Raji (cell line): ENCODE data around the gene PAGE3.

Experiments
- POLR2A ChIP-seq: IDR thresholded peaks from 2 replicates; pipeline ENCODE4 v1.6.1; 2011; ENCODE audit warnings: low read depth, low read length, control low read depth; ENCODE audit not compliant: insufficient read depth

The PAGE3 gene

DNA sequence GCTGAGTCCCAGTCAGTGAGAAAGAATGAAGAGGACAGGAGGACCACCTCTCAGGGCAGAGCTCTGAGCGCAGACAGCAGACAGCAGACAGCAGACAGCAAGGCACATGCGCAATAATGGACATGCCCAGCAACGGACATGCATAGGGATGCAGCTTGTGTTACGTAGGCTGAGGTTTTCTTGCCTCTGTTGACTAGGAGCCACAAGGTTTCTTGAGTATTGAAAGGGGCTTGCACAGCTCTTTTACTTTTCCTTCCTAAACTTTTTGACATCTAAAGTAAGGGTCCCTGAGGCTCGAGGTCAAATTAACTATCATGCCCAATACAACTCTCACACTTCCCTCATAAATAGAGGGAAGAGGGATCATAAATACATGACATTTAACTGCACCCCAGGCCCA, at the start of gene PAGE3:
Gene PAGE3, minus strand, starts transcription at position 101 of the 400 bp plus-strand sequence. CDS start 1,013 bp downstream, outside the sequence.
- TF ChIP-seq POLR2A: no peak

DNA sequence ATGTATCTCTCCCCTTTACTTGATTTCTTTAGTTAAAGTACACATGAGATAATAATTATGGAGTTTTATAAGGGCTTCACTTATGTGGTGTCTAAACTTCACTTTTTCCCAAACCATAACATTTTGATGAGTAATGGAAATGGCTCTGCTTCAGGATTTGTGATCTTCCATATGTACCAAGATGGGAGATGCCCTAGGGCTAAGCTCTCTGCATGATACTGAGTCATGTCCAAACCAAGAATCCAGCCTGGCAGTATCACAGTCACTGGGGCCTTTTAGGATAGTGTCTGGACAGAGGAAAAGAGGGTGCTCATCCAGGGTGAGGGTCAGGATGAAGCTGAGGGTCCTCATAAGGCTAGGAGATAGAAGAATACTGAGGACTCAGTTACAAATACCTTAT, 47.9 kb upstream of the PAGE3 start:
- no peak for TF ChIP-seq POLR2A

- no peak for TF ChIP-seq POLR2A
Measured at GRCh38 chrX:55290963-55291362, 26.2 kb upstream of the PAGE3 start.

GRCh38 chrX:55279832-55280231, 15.1 kb upstream of the PAGE3 start:
- no peak for TF ChIP-seq POLR2A

GRCh38 chrX:55260806-55261205, 3.9 kb downstream of the PAGE3 start:
- no peak for TF ChIP-seq POLR2A

GRCh38 chrX:55253528-55253927, 11.2 kb downstream of the PAGE3 start:
- TF ChIP-seq POLR2A: no peak

GRCh38 chrX:55240788-55241340, 23.9 kb downstream of the PAGE3 start:
- no peak for TF ChIP-seq POLR2A

GRCh38 chrX:55220119-55220794, 44.5 kb downstream of the PAGE3 start, which contains the start of gene PAGE5:
TSS of gene PAGE5 (plus strand) at chrX:55220346. CDS start at chrX:55221383, 1,037 bp downstream.
- no peak for TF ChIP-seq POLR2A

- no peak for TF ChIP-seq POLR2A
Measured at GRCh38 chrX:55213381-55213780, 51.3 kb downstream of the PAGE3 start.

DNA sequence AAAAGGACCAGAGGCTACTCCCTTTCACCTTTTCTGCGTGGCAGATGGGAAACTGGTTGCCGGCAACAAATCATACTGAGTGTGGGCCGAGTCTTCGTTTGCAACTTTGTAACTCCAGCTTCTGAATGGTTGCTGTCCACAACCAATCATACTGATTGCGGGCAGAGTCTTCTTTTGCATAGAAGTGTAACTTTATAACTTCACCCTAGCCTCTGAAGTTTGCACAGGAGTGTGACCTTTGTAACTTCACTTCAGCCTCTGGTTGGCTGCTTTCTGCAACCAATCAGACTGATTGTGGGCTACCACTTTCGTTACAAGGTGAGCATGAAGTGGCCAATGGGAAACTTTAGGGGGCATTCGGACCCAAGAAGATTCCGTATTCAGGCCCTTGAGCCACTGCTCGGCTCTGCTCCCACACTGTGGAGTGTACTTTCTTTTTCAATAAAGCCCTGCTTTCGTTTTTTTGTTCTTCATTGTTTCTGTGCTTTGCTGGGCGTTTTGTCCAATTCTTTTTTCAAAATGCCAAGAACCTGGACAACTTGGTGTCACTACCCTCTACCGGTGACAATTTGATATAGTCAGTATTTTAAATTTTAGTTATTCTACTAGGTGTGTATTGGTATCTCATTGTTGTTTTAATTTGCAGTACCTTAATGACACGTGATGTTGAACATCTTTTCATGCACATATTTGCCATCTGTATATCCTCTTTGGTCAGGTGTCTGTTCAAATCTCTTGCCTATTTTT, 53.6 kb downstream of the PAGE3 start:
- TF ChIP-seq POLR2A: no peak
